Measurements from ENCODE around the gene MRC2.

DNA sequence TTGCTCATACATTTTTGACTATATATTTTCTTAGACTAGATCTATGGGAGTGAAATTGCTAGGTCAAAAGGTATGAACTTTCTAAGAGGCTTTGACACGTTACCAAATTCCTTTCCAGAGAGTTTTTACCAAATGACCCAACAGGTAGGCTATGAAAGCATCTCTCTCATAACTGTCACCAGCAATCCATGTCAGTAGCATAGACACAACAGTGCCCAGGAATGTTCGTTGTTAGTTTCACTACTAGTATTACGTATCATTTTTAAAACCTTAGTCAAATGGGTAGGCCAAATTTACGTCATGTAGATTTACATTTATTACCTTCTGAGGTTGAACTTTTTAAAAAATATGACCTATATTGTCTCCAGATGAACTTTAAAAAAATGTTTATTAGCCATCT lies 113.8 kb downstream of the MRC2 start:
- TF ChIP-seq POLR2AphosphoS5 (IDR thresholded peaks at IDR 0.05; ENCODE audit: low read depth, low read length) (no peak), SIN3A (IDR thresholded peaks at IDR 0.05; ENCODE audit: borderline replicate concordance, insufficient read depth, low read length) (no peak)
- TF ChIP-seq, protein P1, sequence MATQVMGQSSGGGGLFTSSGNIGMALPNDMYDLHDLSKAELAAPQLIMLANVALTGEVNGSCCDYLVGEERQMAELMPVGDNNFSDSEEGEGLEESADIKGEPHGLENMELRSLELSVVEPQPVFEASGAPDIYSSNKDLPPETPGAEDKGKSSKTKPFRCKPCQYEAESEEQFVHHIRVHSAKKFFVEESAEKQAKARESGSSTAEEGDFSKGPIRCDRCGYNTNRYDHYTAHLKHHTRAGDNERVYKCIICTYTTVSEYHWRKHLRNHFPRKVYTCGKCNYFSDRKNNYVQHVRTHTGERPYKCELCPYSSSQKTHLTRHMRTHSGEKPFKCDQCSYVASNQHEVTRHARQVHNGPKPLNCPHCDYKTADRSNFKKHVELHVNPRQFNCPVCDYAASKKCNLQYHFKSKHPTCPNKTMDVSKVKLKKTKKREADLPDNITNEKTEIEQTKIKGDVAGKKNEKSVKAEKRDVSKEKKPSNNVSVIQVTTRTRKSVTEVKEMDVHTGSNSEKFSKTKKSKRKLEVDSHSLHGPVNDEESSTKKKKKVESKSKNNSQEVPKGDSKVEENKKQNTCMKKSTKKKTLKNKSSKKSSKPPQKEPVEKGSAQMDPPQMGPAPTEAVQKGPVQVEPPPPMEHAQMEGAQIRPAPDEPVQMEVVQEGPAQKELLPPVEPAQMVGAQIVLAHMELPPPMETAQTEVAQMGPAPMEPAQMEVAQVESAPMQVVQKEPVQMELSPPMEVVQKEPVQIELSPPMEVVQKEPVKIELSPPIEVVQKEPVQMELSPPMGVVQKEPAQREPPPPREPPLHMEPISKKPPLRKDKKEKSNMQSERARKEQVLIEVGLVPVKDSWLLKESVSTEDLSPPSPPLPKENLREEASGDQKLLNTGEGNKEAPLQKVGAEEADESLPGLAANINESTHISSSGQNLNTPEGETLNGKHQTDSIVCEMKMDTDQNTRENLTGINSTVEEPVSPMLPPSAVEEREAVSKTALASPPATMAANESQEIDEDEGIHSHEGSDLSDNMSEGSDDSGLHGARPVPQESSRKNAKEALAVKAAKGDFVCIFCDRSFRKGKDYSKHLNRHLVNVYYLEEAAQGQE (IDR thresholded peaks at IDR 0.05; ENCODE audit: insufficient read depth in 1 of 2, low read depth in 2 of 2, low read length in 2 of 2) = no peak

Measured in PFSK-1 (cell line).